NCI-H460 (cell line): ENCODE results near the gene INSIG1. TPM values are rescaled to one million over a fixed set of nuclear protein-coding genes. Genes with fewer than 3 reads are reported as not detected.

Experiments
- DNase-seq: peaks from one replicate; pipeline ENCODE4 v3.0.0-alpha.2; 2016; ENCODE audit warnings: low read depth; ENCODE audit errors: extremely low read depth
- polyA plus RNA-seq: library from polyadenylated mRNA; depleted of rRNA; stranded (reverse); fragments of >200 nt; gene quantifications from 2 replicates; pipeline ENCODE4 v1.2.3, GENCODE V29; 2014; cell fraction: nucleus; rRNA removed
- total RNA-seq: library from RNA; depleted of rRNA; stranded (reverse); fragments of >200 nt; shearing (Covaris generic); gene quantifications from 2 replicates; pipeline ENCODE4 v1.2.3, GENCODE V29; 2014; rRNA removed

The INSIG1 gene
- 19.0 TPM in 2 replicates for total RNA-seq
- polyA plus RNA-seq, result 168 and 220 TPM in 2 replicates

DNA sequence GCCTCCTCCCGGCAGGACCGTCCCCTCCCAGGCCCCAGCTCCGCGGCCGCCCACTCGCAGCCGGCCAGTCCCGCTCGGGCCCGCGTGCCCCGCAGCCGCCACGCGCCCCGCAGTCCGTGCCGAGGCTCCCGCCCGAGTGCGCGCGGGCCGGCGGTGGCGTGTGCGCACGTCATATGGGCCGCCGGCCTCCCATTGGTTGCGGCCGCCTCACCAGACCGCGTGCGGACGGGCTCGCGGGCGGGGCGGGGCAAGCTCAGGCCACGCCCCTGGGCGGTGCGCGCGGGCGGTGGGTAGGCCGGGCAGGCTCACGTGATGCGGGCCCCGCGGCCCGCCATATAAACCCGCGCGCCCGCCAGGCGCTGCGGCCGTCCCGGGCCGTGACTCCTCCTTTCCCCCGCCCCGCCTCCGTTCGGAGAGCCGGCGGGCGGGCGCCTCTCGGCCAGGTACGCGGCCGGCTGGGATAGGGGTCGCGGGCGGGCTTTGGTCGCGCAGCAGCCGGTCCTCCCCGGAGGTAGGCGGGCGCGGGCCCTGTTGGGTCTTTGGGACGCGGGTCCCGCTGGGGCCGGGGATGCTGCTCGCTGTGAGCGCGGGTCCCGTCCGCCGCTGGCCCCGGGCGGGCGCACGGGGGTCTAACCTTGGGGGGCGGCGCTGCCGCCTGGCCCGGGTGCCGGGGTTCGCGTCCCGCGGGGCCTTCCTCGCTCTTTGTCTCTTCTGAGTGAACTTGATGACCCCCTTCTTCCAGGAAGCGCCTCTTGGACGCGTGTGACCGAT, at the start of gene INSIG1:
Gene INSIG1 (plus strand): TSS at position 362 of the 771 bp plus-strand sequence. CDS start 408 bp downstream, at position 770.
- DNase-seq, result peak; percentile 90

DNA sequence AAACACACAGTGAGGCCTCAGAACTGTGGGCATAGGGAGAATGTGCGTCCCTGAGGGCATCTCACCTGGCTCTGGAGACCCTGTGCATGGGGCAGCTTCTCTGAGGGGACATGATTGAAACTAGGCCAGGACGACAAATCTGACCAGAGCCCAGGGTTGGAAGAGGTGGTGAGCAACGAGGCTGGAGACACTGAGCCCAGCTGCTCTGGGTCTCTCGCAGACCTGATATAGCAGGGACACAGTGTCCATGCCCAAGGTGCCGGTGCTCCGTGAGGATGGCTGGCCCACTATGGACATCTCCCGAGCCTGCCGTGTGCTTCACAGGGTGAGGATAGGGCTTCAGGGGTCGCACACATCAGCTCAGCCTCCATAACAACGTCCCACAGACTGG, 49.3 kb upstream of the INSIG1 start:
- DNase-seq, result no peak

GRCh38 chr7:155251831-155252230, 45.8 kb upstream of the INSIG1 start:
- no peak for DNase-seq

DNA sequence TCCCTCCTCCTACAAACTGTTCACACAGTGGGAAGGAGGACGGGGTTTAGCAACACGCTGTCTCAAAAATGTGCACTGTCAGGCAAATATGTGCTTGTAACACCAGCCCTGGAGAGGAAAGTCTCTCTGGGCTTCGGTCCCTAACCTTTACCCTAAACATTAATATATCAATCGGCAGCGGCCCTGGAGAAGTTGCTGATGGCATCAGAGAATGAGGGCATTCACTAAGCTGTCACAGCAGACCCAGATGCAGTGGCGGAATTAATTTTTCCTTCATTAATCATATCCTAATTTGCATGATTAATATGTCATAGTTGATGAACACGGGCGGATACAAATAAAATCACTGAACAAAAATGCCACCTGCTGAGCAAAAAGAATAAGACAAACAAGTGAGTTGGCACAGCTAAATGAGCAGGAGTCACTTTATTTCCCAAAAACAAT, 45.2 kb upstream of the INSIG1 start:
- no peak for DNase-seq

DNA sequence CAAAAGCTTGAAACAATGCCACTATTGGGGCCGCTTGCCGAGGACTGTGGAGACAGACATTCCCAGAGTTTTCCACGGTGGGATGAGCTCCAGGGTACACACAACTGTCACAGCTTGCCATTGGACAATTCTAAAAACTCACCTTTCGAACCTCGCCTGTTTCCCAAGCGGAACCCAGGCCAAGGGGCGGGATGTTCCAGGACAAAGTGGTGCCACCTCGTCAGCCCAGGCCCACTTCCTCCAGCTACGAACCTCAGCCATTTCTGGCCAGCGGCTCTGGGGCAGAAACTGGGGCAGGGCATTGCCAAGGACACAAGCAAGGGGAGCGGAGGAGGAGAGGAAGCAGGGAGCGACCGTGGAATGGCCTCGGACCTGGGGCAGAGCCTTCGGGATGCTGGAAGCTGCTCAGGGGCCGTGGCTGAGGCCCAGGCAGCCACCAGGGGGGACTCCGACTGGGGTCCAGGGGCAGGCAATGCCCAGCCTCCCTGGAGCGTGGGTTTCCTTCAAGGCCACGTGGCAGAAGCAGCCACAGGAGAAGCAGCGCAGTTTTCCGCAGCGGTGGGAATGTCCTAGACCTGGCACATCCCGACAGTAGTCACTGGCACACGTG, 44.7 kb upstream of the INSIG1 start:
- DNase-seq, result no peak

DNA sequence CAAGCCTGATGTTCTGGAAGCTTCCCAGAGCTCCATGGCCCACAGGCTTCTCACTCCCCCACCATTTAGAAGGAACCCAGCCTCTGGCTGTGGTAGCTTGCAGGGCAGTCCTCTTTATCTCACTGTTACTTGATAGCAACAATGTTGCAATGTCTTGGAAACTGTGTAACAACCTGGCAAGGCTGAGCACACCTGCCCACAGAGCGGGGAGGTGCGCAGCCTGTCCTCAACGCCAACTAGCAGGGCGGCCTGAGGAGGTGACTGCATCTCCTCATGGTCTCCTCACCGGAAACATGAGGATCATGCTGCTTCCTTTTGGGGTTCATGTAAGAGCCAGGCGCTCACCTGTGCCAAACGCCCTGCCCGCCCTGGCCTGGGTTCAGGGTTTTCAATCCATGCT, 43.7 kb upstream of the INSIG1 start:
- DNase-seq, result no peak

- no peak for DNase-seq
These were observed 42.6 kb upstream of the INSIG1 start for GRCh38 chr7:155255071-155255470.

GRCh38 chr7:155255621-155256020, 42.1 kb upstream of the INSIG1 start:
- DNase-seq, result no peak

GRCh38 chr7:155256081-155256760, 41.5 kb upstream of the INSIG1 start:
- no peak for DNase-seq

- DNase-seq, result no peak
These were observed 40.8 kb upstream of the INSIG1 start for GRCh38 chr7:155256761-155257481.

- no peak for DNase-seq
These were observed 40.0 kb upstream of the INSIG1 start for GRCh38 chr7:155257482-155258225.

- DNase-seq, result no peak
These were observed 39.5 kb upstream of the INSIG1 start for GRCh38 chr7:155258226-155258560.

DNA sequence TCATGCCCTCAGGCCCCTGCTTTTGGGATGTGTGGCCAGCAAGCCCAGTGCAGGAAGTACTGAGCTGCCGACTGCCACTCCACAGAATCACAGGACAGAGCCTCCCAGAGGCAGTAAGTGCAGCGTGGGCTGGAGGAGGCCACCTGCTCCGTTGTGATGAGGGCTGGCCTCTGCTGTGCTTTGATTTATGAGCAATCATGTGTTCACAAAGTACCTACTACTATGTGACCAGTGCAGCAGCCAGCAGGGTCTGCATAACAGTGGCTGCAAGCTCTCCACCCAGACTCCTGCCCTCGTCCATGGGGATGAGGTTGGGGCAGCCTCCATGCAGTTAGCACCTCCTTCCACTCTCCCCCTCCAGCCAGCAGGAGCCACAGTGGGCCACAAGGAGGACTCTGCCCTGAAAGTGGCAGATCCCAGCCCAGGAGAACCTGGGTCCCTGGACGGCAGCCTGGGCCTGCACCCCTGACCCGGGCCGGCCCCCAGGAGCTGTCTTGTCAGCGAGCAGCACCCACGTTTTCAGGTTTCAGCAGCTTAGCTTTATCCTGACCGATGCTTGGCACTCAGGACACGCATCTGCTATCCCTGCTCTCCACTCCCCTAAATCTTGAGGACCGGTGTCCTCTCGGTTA, 37.7 kb upstream of the INSIG1 start:
- no peak for DNase-seq

DNA sequence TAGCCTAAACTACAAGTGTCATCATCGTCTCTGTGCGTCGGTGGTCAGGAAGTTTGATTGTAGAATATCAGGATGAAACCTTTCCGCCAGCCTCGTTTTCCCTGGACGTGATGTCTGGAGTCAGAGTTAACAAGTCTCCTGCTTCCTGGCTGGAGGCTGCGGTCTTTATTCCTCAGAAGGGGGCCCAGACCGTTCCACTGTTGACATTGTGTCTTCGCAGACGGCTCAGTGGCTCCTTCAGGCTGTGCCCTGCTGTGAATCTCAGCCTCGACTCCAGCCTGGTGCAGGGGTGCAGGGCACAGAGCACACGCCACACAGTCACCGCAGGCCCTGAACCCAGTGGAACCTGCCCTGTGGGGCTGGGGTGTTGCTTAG, 37.2 kb upstream of the INSIG1 start:
- DNase-seq, result no peak

DNA sequence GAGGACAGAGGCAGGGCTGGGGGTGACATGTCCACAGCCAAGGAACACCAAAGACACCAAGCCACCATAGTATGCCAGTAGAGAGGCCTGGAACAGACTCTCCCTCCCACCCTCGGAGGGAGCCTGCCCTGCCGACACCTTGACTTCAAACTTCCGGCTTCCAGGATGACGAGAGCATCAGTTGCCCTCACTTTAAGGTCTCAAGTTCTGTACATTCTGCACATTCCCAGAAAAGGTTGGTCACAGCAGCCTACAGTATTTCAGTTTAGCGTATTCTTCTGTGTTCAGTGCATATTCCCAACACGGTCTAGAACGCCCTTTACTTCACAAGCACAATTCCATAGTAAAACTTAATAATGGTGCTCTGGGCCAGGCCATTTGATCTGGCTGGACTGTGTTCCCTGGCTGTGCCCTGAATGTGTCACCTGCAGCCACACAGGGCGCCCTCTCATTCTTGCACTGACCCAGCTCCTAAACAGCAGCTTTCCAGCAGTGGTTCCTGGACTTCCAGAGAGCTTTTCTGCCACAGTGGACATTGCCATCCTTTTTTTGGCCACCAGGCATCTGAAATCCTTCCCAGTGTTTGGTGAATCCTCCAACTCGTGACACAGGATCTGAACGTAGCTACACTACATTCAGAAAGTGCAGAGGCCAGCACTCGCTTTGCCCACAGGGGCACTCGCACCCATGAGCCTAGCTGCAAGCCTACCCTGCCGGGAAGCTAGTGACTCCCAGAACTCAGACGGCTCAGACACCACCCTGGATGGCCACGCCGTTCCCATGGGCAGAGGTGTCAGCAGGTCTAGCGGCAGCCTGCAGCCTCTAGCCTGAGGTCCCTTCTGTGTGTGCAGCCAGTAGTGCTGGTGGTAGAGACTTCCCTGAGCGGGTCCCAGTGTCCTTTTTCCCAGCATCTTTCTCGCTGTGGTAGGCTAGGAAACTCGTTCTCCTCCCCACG, 36.4 kb upstream of the INSIG1 start:
- DNase-seq, result no peak

- no peak for DNase-seq
These were observed 35.6 kb upstream of the INSIG1 start for GRCh38 chr7:155262031-155262430.

DNA sequence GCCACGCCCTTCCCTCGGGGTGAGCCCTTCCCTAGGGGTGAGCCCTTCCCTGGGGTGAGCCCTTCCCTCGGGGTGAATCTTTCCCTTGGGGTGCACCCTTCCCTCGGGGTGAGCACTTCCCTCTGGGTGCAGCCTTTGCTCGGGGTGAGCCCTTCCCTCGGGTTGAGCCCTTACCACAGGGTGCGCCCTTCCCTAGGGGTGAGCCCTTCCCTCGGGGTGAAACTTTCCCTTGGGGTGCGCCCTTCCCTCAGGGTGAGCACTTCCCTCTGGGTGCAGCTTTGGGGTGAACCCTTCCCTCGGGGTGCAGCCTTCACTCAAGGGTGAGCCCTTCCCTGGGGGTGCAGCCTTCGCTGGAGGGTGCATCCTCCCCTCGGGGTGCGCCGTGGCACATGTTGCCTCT, 34.6 kb upstream of the INSIG1 start:
- no peak for DNase-seq

- no peak for DNase-seq
These were observed 34.0 kb upstream of the INSIG1 start for GRCh38 chr7:155263581-155264143.
